Fibroblast of the aortic adventitia (primary cell): ENCODE results near the gene AKNA. TPM values are rescaled to one million over a fixed set of nuclear protein-coding genes. Genes with fewer than 3 reads are reported as not detected.

Source experiments
- DNase-seq: peaks from one replicate; pipeline ENCODE4 v3.0.0-alpha.2; 2010; ENCODE audit warnings: low read depth
- H3K4me3 ChIP-seq: 2 replicates; pipeline ENCODE4 v1.5.1; 2011; ENCODE audit warnings: low read depth, mild to moderate bottlenecking, control low read depth, low read length, moderate library complexity
- CTCF ChIP-seq: IDR thresholded peaks from 2 replicates; pipeline ENCODE4 v1.5.1; 2011; ENCODE audit warnings: mild to moderate bottlenecking, low read length, control low read depth, inconsistent platforms; ENCODE audit not compliant: insufficient read depth
- total RNA-seq: library from RNA; depleted of rRNA; stranded (reverse); fragments of >200 nt; gene quantifications from 2 replicates; pipeline ENCODE4 v1.2.3, GENCODE V29; 2012; ENCODE audit warnings: low replicate concordance

Gene AKNA
- total RNA-seq, 1 donor, result 22.3 TPM

- no peak for TF ChIP-seq CTCF
- H3K4me3 ChIP-seq, result no peak overlapping the region
- no peak for DNase-seq
Measured at GRCh38 chr9:114371973-114372917, 15.5 kb downstream of the AKNA start.

GRCh38 chr9:114371343-114371944, 16.3 kb downstream of the AKNA start:
- H3K4me3 ChIP-seq, result no peak overlapping the region
- no peak for DNase-seq
- TF ChIP-seq CTCF, result no peak

DNA sequence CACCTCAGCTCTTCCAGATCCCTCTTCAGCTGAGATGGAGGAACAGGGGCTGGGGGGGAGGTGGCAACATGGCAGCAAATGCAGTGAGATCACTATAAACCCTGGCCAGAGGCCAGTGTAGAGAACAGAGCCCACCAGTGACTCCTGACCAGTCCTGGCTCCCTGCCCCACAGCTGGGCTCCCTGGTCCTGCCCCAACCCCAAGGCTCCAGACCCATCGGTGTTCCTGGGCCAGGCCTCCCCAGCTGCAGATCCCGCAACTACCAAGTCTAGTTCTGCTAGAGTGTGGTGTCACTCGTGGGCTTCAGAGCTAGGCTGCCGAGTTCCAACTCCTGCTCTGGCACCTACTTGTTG, 16.8 kb downstream of the AKNA start:
- DNase-seq, result no peak
- no peak for TF ChIP-seq CTCF
- H3K4me3 ChIP-seq, result no peak overlapping the region

DNA sequence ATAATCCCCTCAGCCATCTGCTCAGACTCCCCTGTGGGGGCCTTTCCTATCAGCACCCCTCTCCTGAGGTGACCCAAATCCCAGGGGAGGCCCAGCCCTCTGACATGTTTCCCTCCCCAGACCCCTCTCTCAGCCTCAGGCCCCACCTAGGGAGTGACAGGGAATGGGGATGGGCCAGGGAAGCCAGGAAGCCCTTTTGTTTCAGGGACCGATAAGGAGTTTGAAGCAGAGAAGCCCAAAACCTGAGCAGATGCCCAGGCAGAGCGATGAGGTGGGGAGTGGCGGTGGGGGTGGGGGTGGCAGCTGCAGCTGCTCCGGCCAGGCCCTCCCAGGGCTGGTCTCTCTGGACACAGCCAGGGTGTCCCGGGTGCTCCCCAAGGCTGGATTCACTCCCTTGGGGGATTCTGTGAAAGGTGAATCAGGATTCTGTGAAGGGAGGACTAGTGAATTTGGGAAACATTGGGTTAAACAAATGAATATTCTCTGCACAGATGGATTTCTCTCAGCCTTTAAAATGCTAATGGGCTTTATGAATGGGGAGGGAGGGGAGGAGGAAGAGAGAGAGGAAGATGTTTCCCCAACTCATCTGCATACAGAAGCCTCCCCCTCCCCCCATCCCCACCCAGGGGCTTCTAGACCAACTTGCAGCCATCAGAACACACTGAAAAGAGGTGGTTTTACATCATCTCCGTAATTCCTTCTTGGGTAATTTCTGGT, 17.4 kb downstream of the AKNA start:
- TF ChIP-seq CTCF, result no peak
- no peak for DNase-seq
- no peak overlapping the region for H3K4me3 ChIP-seq

DNA sequence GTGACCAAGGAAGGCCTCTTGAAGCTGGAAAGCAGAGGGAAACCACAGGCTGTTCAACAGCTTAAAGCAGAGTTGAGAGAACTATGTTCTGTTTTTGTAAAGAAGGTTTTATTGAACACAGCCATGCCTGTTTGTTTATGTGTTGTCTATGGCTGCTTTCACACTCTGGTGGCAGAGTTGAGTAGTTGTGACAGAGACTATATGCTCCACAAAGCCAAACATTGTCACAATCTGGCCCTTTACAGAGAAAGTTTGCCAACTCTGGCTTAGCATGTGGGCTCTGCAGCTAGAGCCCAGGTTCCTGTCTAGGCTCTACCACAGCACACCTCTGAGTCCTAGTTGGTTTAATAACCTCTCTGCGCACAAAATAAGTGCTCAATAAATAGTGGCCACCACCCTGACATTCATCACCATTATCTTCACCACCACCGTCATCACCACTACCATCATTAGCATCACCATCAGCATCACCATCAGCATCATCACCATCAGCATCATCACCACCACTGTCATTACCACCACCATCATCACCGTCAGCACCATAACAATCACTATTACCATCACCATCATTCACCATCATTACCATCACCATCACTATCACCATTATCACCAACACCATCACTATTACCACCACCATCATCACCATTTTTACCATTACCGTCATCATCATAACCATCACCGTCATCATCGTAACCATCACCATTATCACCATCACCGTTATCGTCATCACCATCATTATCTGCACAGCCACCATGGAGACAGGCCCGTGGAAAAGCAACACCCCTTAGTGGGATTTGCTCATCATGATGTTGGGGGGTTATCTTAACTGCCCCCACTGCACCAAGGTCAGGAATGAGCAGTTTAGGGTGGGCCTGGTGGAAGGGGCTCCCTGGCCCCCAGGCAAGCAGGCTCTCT, 18.3 kb downstream of the AKNA start:
- no peak for TF ChIP-seq CTCF
- no peak overlapping the region for H3K4me3 ChIP-seq
- no peak for DNase-seq
